Measurements from ENCODE around the gene FGF14.

- no peak for TF ChIP-seq CTCF (conservative IDR thresholded peaks at IDR 0.05; ENCODE audit: low read depth, low read length)
- no peak for TF ChIP-seq EZH2phosphoT487 (IDR thresholded peaks at IDR 0.05; ENCODE audit: borderline replicate concordance, low read length)
- TF ChIP-seq EZH2 (IDR thresholded peaks at IDR 0.05; ENCODE audit: low read length, unreplicated experiment) = no peak
These were observed 691.9 kb downstream of the FGF14 start for GRCh38 chr13:101709952-101710351.

Measured in PC-3 (cell line).